HCT116 (cell line): ENCODE measurements around the gene FGF6. TPM values are rescaled to one million over a fixed set of nuclear protein-coding genes. Genes with fewer than 3 reads are reported as not detected.

ENCODE experiments used
- ATAC-seq: fragments of 200-7000 bp; cut with Tn5 transposase; 2 replicates; pipeline ENCODE4 v1.9.1; 2020; ENCODE audit warnings: mild to moderate bottlenecking, moderate library complexity
- BruUV-seq: library from RNA; stranded (reverse); fragments of 400-500 nt; replicated peaks from 2 replicates; lab custom pipeline; 2021; lab: Mats Ljungman, UMichigan
- CTCF ChIA-PET: fragments of 300-600 bp; sonication (Branson Sonifier 250); formaldehyde crosslinking; loops from one replicate; lab custom pipeline; 2021; ENCODE audit warnings: antibody characterized with exemption; lab: Charles Lee
- POLR2A ChIA-PET: fragments of 300-600, 350-600 bp; sonication (Branson Sonifier 250); formaldehyde crosslinking; loops from one replicate; lab custom pipeline; 2021; ENCODE audit warnings: antibody characterized with exemption; lab: Charles Lee
- RAD21 ChIA-PET, 2 experiments: fragments of 300-600 bp; sonication (Branson Sonifier 250); formaldehyde crosslinking; loops; one replicate each; lab custom pipeline; 2023; ENCODE audit warnings: low total read pairs in 2 of 2; ENCODE audit not compliant: uncharacterized antibody in 2 of 2, unreplicated experiment in 2 of 2, low non-redundant PET in 1 of 2; lab: Charles Lee
- DNase-seq: peaks from one replicate; pipeline ENCODE4 v3.0.0-alpha.2; 2010; ENCODE audit warnings: low read depth, low spot score
- H2AFZ ChIP-seq: fragments of 200-600 bp; shearing (Covaris generic), sonication (generic); 2 replicates; pipeline ENCODE4 v1.6.1; 2017; ENCODE audit warnings: low read depth, mixed run types, mixed read lengths, antibody characterized with exemption, low read length; ENCODE audit not compliant: poor library complexity, severe bottlenecking
- H3K27ac ChIP-seq: 2 replicates; pipeline ENCODE4 v1.5.1; 2012; ENCODE audit warnings: low read depth, low read length
- H3K27me3 ChIP-seq: fragments of 200-600 bp; sonication (generic); 2 replicates; pipeline ENCODE4 v1.6.1; 2016; ENCODE audit warnings: mixed run types, low read length, mixed read lengths; ENCODE audit not compliant: insufficient read depth
- H3K36me3 ChIP-seq, 2 experiments: fragments of 200-500 bp in 1 of 2; fragments of 200-600 bp in 1 of 2; sonication (Bioruptor generic) in 1 of 2; sonication (generic) in 1 of 2; 2 replicates each; pipeline versions ENCODE4 v1.5.1 to v1.6.1; 2014 to 2016; ENCODE audit warnings: low read length in 2 of 2, inconsistent platforms in 1 of 2, mixed read lengths in 1 of 2, mixed run types in 1 of 2; ENCODE audit not compliant: insufficient read depth in 2 of 2, control insufficient read depth in 1 of 2
- H3K4me1 ChIP-seq, 2 experiments: fragments of 200-600 bp in 1 of 2; sonication (generic) in 1 of 2; 2 replicates each; pipeline versions ENCODE4 v1.5.1 to v1.6.1; 2012 to 2017; ENCODE audit warnings: low read length in 2 of 2, inconsistent platforms in 1 of 2, mild to moderate bottlenecking in 1 of 2, mixed read lengths in 1 of 2, mixed run types in 1 of 2, moderate library complexity in 1 of 2; ENCODE audit not compliant: insufficient read depth in 2 of 2, control insufficient read depth in 1 of 2
- H3K4me2 ChIP-seq: fragments of 200-600 bp; sonication (generic); 2 replicates; pipeline ENCODE4 v1.6.1; 2017; ENCODE audit warnings: mixed run types, low read length, mixed read lengths
- H3K4me3 ChIP-seq, 2 experiments: fragments of 200-600 bp in 1 of 2; sonication (generic) in 1 of 2; replicated peaks in 1 of 2; 2 replicates each; pipeline ENCODE4 v1.5.1; 2011 to 2016; ENCODE audit warnings: low read length in 2 of 2, control low read depth in 1 of 2, low read depth in 1 of 2, mild to moderate bottlenecking in 1 of 2, mixed read lengths in 1 of 2, mixed run types in 1 of 2
- H3K79me2 ChIP-seq: fragments of 200-600 bp; sonication (generic); 2 replicates; pipeline ENCODE4 v1.6.1; 2017; ENCODE audit warnings: mild to moderate bottlenecking, mixed run types, low read length, moderate library complexity, mixed read lengths; ENCODE audit not compliant: insufficient read depth
- H3K9ac ChIP-seq: fragments of 200-600 bp; sonication (generic); 2 replicates; pipeline ENCODE4 v1.6.1; 2016; ENCODE audit warnings: low read length, mixed read lengths
- H3K9me2 ChIP-seq: fragments of 200-600 bp; sonication (generic), shearing (Covaris generic); 2 replicates; pipeline ENCODE4 v1.6.1; 2017; ENCODE audit warnings: mixed run types, mild to moderate bottlenecking, moderate library complexity; ENCODE audit not compliant: insufficient read depth
- H3K9me3 ChIP-seq, 2 experiments: fragments of 200-500 bp in 1 of 2; fragments of 200-600 bp in 1 of 2; sonication (Bioruptor generic) in 1 of 2; sonication (generic) in 1 of 2; 2 replicates each; pipeline ENCODE4 v1.6.1; 2014 to 2017; ENCODE audit warnings: low read length in 2 of 2, mixed read lengths in 2 of 2, inconsistent platforms in 1 of 2, low read depth in 1 of 2, mild to moderate bottlenecking in 1 of 2, mixed run types in 1 of 2, moderate library complexity in 1 of 2; ENCODE audit not compliant: control insufficient read depth in 1 of 2, insufficient read depth in 1 of 2
- H4K20me1 ChIP-seq: fragments of 200-600 bp; sonication (generic), shearing (Covaris generic); 2 replicates; pipeline ENCODE4 v1.6.1; 2017; ENCODE audit warnings: mixed run types, mild to moderate bottlenecking, moderate library complexity; ENCODE audit not compliant: insufficient read depth
- CBX3 ChIP-seq: IDR thresholded peaks from 2 replicates; pipeline ENCODE4 v1.6.1; 2012; ENCODE audit warnings: low read depth
- CEBPB ChIP-seq: IDR thresholded peaks from 2 replicates; pipeline ENCODE4 v1.6.1; 2012; ENCODE audit warnings: low read depth
- EGR1 ChIP-seq: IDR thresholded peaks from 2 replicates; pipeline ENCODE4 v1.6.1; 2012; ENCODE audit warnings: low read depth
- EZH2 ChIP-seq: fragments of 200-600 bp; sonication (generic); IDR thresholded peaks from 2 replicates; pipeline ENCODE4 v1.6.1; 2017; ENCODE audit warnings: antibody characterized with exemption, mixed run types
- EZH2phosphoT487 ChIP-seq: fragments of 200-600 bp; IDR thresholded peaks from 2 replicates; pipeline ENCODE4 v1.6.1; 2018; ENCODE audit warnings: antibody characterized with exemption, borderline replicate concordance
- JUND ChIP-seq: IDR thresholded peaks from 2 replicates; pipeline ENCODE4 v1.6.1; 2012
- POLR2A ChIP-seq: IDR thresholded peaks from 2 replicates; pipeline ENCODE4 v1.7.0; 2011; ENCODE audit warnings: borderline replicate concordance; ENCODE audit not compliant: insufficient read depth, insufficient read length; ENCODE audit errors: extremely low read depth
- POLR2AphosphoS5 ChIP-seq: IDR thresholded peaks from 2 replicates; pipeline ENCODE4 v1.6.1; 2011; ENCODE audit warnings: mild to moderate bottlenecking, low read depth, low read length, moderate library complexity
- RAD21 ChIP-seq: IDR thresholded peaks from 2 replicates; pipeline ENCODE4 v1.6.1; 2012; ENCODE audit warnings: low read depth, mild to moderate bottlenecking
- SIN3A ChIP-seq: IDR thresholded peaks from 2 replicates; pipeline ENCODE4 v1.6.1; 2012; ENCODE audit warnings: low read depth
- SRF ChIP-seq: IDR thresholded peaks from 2 replicates; pipeline ENCODE4 v1.6.1; 2012; ENCODE audit warnings: low read depth
- TCF7L2 ChIP-seq: IDR thresholded peaks from 2 replicates; pipeline ENCODE4 v1.7.0; 2011; ENCODE audit warnings: borderline replicate concordance, inconsistent platforms; ENCODE audit not compliant: insufficient read depth, insufficient read length; ENCODE audit errors: extremely low read depth
- ZFX ChIP-seq: fragments of 450-650 bp; IDR thresholded peaks from 2 replicates; pipeline ENCODE4 v1.6.1; 2017
- ZNF274 ChIP-seq: fragments of 200-500 bp; sonication (Bioruptor generic); IDR thresholded peaks from 2 replicates; pipeline ENCODE4 v1.6.1; 2014; ENCODE audit warnings: mild to moderate bottlenecking, low read depth, low read length, inconsistent platforms
- intact Hi-C: fragments of 100-400 bp; cut with micrococcal nuclease; formaldehyde crosslinking; loops from 2 replicates; pipeline ENCODE4 v1.10.0; 2022
- total RNA-seq: library from RNA; stranded (reverse); gene quantifications from one replicate; pipeline ENCODE4 v1.2.1, GENCODE V29; 2021; ENCODE audit not compliant: unreplicated experiment
- TF ChIP-seq, protein P1 (sequence below): IDR thresholded peaks from 2 replicates; pipeline ENCODE4 v1.6.1; 2012; ENCODE audit warnings: low read depth
- TF ChIP-seq, protein P2 (sequence below): IDR thresholded peaks from 2 replicates; pipeline ENCODE4 v1.6.1; 2011; ENCODE audit warnings: mild to moderate bottlenecking, low read length, moderate library complexity; ENCODE audit not compliant: insufficient replicate concordance; ENCODE audit errors: extremely low read depth
- TF ChIP-seq, protein P3 (sequence below), 3 experiments: fragments of 200-600 bp in 1 of 3; sonication (generic) in 1 of 3; IDR thresholded peaks in 2 of 3; conservative IDR thresholded peaks in 1 of 3; 2 replicates each; pipeline ENCODE4 v1.5.1; 2012 to 2017; ENCODE audit warnings: low read depth in 2 of 3, low read length in 2 of 3, antibody characterized with exemption in 1 of 3, borderline replicate concordance in 1 of 3, control low read depth in 1 of 3, mild to moderate bottlenecking in 1 of 3, mixed read lengths in 1 of 3, mixed run types in 1 of 3, moderate library complexity in 1 of 3; ENCODE audit not compliant: insufficient read depth in 1 of 3
- TF ChIP-seq, protein P4 (sequence below): IDR thresholded peaks from 2 replicates; pipeline ENCODE4 v1.6.1; 2012

Gene FGF6
- total RNA-seq, 1 experiment from 2014 or later = not detected

DNA sequence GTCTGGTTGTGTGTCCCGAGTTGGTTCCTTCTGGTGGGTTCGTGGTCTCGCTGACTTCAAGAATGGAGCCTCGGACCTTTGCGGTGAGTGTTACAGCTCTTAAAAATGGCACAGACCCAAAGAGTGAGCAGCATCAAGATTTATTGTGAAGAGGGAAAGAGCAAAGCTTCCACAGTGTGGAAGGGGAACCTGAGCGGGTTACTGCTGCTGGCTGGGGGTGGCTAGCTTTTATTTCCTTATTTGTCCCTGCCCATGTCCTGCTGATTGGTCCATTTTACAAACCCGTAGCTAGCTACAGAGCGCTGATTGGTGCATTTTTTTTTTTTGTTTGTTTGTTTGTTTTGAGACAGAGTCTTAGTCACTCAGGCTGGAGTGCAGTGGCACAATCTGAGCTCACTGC is 29.3 kb downstream of the FGF6 start:
- no peaks in the 10 kb centered on the region for H3K9me3 ChIP-seq
- RAD21 ChIA-PET = no interaction called here
- CTCF ChIA-PET = interaction anchor here (0.6 kb wide), 1 partner anchor 22 kb away, joined by 3 read pairs; no protein-coding TSS in a partner anchor
- no peak overlapping the region for H3K27ac ChIP-seq
- H3K36me3 ChIP-seq = no peaks in the 10 kb centered on the region
- H3K4me1 ChIP-seq = no peaks in the 10 kb centered on the region
- no peak overlapping the region for H2AFZ ChIP-seq
- H3K9me2 ChIP-seq = no peaks in the 10 kb centered on the region
- no peaks in the 10 kb centered on the region for H3K79me2 ChIP-seq
- intact Hi-C loops = no loop called here
- H4K20me1 ChIP-seq = no peaks in the 10 kb centered on the region
- ATAC-seq (no peak), DNase-seq (no peak)
- no peak overlapping the region for H3K9ac ChIP-seq
- peaks cover 69% of the 10 kb centered on the region for H3K27me3 ChIP-seq
- TF ChIP-seq SRF (no peak), ZFX (no peak), POLR2AphosphoS5 (no peak), SIN3A (no peak), EZH2phosphoT487 (no peak), EZH2 (no peak), EGR1 (no peak), JUND (no peak), CBX3 (no peak), CEBPB (no peak), ZNF274 (no peak), TCF7L2 (no peak), RAD21 (no peak), POLR2A (no peak)
- TF ChIP-seq, protein P1, sequence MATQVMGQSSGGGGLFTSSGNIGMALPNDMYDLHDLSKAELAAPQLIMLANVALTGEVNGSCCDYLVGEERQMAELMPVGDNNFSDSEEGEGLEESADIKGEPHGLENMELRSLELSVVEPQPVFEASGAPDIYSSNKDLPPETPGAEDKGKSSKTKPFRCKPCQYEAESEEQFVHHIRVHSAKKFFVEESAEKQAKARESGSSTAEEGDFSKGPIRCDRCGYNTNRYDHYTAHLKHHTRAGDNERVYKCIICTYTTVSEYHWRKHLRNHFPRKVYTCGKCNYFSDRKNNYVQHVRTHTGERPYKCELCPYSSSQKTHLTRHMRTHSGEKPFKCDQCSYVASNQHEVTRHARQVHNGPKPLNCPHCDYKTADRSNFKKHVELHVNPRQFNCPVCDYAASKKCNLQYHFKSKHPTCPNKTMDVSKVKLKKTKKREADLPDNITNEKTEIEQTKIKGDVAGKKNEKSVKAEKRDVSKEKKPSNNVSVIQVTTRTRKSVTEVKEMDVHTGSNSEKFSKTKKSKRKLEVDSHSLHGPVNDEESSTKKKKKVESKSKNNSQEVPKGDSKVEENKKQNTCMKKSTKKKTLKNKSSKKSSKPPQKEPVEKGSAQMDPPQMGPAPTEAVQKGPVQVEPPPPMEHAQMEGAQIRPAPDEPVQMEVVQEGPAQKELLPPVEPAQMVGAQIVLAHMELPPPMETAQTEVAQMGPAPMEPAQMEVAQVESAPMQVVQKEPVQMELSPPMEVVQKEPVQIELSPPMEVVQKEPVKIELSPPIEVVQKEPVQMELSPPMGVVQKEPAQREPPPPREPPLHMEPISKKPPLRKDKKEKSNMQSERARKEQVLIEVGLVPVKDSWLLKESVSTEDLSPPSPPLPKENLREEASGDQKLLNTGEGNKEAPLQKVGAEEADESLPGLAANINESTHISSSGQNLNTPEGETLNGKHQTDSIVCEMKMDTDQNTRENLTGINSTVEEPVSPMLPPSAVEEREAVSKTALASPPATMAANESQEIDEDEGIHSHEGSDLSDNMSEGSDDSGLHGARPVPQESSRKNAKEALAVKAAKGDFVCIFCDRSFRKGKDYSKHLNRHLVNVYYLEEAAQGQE = no peak
- TF ChIP-seq, protein P2, sequence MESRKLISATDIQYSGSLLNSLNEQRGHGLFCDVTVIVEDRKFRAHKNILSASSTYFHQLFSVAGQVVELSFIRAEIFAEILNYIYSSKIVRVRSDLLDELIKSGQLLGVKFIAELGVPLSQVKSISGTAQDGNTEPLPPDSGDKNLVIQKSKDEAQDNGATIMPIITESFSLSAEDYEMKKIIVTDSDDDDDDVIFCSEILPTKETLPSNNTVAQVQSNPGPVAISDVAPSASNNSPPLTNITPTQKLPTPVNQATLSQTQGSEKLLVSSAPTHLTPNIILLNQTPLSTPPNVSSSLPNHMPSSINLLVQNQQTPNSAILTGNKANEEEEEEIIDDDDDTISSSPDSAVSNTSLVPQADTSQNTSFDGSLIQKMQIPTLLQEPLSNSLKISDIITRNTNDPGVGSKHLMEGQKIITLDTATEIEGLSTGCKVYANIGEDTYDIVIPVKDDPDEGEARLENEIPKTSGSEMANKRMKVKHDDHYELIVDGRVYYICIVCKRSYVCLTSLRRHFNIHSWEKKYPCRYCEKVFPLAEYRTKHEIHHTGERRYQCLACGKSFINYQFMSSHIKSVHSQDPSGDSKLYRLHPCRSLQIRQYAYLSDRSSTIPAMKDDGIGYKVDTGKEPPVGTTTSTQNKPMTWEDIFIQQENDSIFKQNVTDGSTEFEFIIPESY = no peak
- TF ChIP-seq, protein P3, sequence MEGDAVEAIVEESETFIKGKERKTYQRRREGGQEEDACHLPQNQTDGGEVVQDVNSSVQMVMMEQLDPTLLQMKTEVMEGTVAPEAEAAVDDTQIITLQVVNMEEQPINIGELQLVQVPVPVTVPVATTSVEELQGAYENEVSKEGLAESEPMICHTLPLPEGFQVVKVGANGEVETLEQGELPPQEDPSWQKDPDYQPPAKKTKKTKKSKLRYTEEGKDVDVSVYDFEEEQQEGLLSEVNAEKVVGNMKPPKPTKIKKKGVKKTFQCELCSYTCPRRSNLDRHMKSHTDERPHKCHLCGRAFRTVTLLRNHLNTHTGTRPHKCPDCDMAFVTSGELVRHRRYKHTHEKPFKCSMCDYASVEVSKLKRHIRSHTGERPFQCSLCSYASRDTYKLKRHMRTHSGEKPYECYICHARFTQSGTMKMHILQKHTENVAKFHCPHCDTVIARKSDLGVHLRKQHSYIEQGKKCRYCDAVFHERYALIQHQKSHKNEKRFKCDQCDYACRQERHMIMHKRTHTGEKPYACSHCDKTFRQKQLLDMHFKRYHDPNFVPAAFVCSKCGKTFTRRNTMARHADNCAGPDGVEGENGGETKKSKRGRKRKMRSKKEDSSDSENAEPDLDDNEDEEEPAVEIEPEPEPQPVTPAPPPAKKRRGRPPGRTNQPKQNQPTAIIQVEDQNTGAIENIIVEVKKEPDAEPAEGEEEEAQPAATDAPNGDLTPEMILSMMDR (IDR thresholded peaks at IDR 0.05 in 2 of 3, conservative IDR thresholded peaks at IDR 0.05 in 1 of 3; ENCODE audit: borderline replicate concordance in 1 of 3, insufficient read depth in 1 of 3, low read depth in 2 of 3, low read length in 2 of 3) = no peak
- TF ChIP-seq, protein P4, sequence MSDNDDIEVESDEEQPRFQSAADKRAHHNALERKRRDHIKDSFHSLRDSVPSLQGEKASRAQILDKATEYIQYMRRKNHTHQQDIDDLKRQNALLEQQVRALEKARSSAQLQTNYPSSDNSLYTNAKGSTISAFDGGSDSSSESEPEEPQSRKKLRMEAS = no peak
- H3K4me3 ChIP-seq = no peak overlapping the region
- POLR2A ChIA-PET = no interaction called here
- no peak overlapping the region for H3K4me2 ChIP-seq
- BruUV-seq = no TSS peak
